H1 (cell line): Measurements from ENCODE around the gene ARHGEF6. TPM values are rescaled to one million over a fixed set of nuclear protein-coding genes. Genes with fewer than 3 reads are reported as not detected.

Experiments used
- CTCF ChIA-PET: fragments of 300-600 bp; sonication (Branson Sonifier 250); formaldehyde crosslinking; loops from one replicate; lab custom pipeline; 2021; ENCODE audit not compliant: partially characterized antibody; lab: Charles Lee
- POLR2A ChIA-PET: fragments of 300-600 bp; sonication (Branson Sonifier 250); formaldehyde crosslinking; loops from one replicate; lab custom pipeline; 2021; ENCODE audit warnings: inconsistent platforms; ENCODE audit not compliant: partially characterized antibody; lab: Charles Lee
- DNase-seq, 2 experiments: peaks; one replicate each; pipeline versions ENCODE4 v3.0.0 to v3.0.0-alpha.2; 2010 to 2022; ENCODE audit warnings: low spot score in 2 of 2, low read depth in 1 of 2, mixed read lengths in 1 of 2
- FAIRE-seq: peaks from 2 replicates; lab custom pipeline; 2011; peaks lifted over from hg19 to GRCh38; lab: Jason Lieb, UNC
- H2AFZ ChIP-seq: 2 replicates; pipeline ENCODE4 v1.8.1; 2012; ENCODE audit warnings: low read length, inconsistent platforms
- H2AK5ac ChIP-seq: 2 replicates; pipeline ENCODE4 v1.6.1; 2013; ENCODE audit warnings: low read depth, low read length
- H2BK120ac ChIP-seq: replicated peaks from 2 replicates; pipeline ENCODE3; 2013; ENCODE audit warnings: low read depth, low read length, inconsistent platforms
- H2BK12ac ChIP-seq: 2 replicates; pipeline ENCODE4 v1.6.1; 2013; ENCODE audit warnings: low read depth, low read length
- H2BK15ac ChIP-seq: 2 replicates; pipeline ENCODE4 v1.6.1; 2013; ENCODE audit warnings: low read length
- H2BK20ac ChIP-seq: 2 replicates; pipeline ENCODE4 v1.6.1; 2013; ENCODE audit warnings: low read length
- H2BK5ac ChIP-seq: 2 replicates; pipeline ENCODE4 v1.6.1; 2013; ENCODE audit warnings: low read depth, low read length
- H3K14ac ChIP-seq: 2 replicates; pipeline ENCODE4 v1.6.1; 2013; ENCODE audit warnings: inconsistent platforms; ENCODE audit not compliant: insufficient read length
- H3K18ac ChIP-seq: 2 replicates; pipeline ENCODE4 v1.6.1; 2013; ENCODE audit warnings: low read length; ENCODE audit errors: extremely low read depth
- H3K23ac ChIP-seq: 2 replicates; pipeline ENCODE4 v1.6.1; 2013; ENCODE audit warnings: inconsistent platforms; ENCODE audit not compliant: insufficient read length
- H3K23me2 ChIP-seq: 2 replicates; pipeline ENCODE4 v1.6.1; 2013; ENCODE audit warnings: low read depth, low read length
- H3K27ac ChIP-seq: 2 replicates; pipeline ENCODE4 v1.6.1; 2011; ENCODE audit warnings: low read depth, low read length, inconsistent platforms
- H3K27me3 ChIP-seq, 4 experiments: replicated peaks in 1 of 4; 1 replicate in 1 of 4; 2 replicates in 3 of 4; pipeline versions ENCODE4 v1.6.1 to v1.8.1; 2011 to 2013; ENCODE audit warnings: low read length in 3 of 4, mild to moderate bottlenecking in 3 of 4, inconsistent platforms in 2 of 4, mixed read lengths in 2 of 4, moderate library complexity in 1 of 4; ENCODE audit not compliant: control insufficient read depth in 3 of 4, insufficient read depth in 3 of 4; ENCODE audit errors: extremely low read depth in 1 of 4
- H3K36me3 ChIP-seq, 4 experiments: 2 replicates each; pipeline versions ENCODE4 v1.6.1 to v1.8.1; 2011 to 2013; ENCODE audit warnings: mild to moderate bottlenecking in 4 of 4, low read length in 3 of 4, moderate library complexity in 2 of 4, control low read depth in 1 of 4, inconsistent platforms in 1 of 4; ENCODE audit not compliant: insufficient read depth in 4 of 4, control insufficient read depth in 2 of 4
- H3K4ac ChIP-seq: replicated peaks from 2 replicates; pipeline ENCODE3; 2013; ENCODE audit warnings: low read length, low read depth, mixed read lengths, inconsistent platforms; ENCODE audit not compliant: insufficient read length
- H3K4me1 ChIP-seq, 4 experiments: replicated peaks in 1 of 4; 1 replicate in 1 of 4; 2 replicates in 3 of 4; pipeline versions ENCODE4 v1.6.1 to v1.8.1; 2011 to 2013; ENCODE audit warnings: low read length in 3 of 4, inconsistent platforms in 2 of 4, mixed read lengths in 1 of 4; ENCODE audit not compliant: insufficient read depth in 4 of 4, control insufficient read depth in 3 of 4
- H3K4me2 ChIP-seq, 2 experiments: 2 replicates each; pipeline versions ENCODE4 v1.6.1 to v1.8.1; 2011 to 2013; ENCODE audit warnings: low read depth in 2 of 2, low read length in 2 of 2, control low read depth in 1 of 2, inconsistent platforms in 1 of 2, mild to moderate bottlenecking in 1 of 2; ENCODE audit not compliant: insufficient read depth in 1 of 2
- H3K4me3 ChIP-seq, 4 experiments: fragments of 200-600, 300-600 bp in 1 of 4; sonication (generic), shearing (Covaris generic), sonication (Bioruptor Twin) in 1 of 4; 2 replicates each; pipeline versions ENCODE4 v1.5.1 to v1.8.1; 2011 to 2016; ENCODE audit warnings: low read length in 4 of 4, low read depth in 3 of 4, control low read depth in 2 of 4, inconsistent platforms in 2 of 4, mild to moderate bottlenecking in 2 of 4, mixed read lengths in 1 of 4, moderate library complexity in 1 of 4; ENCODE audit not compliant: insufficient read depth in 2 of 4; ENCODE audit errors: extremely low read depth in 1 of 4
- H3K56ac ChIP-seq: replicated peaks from 2 replicates; pipeline ENCODE3; 2013; ENCODE audit warnings: low read depth, mild to moderate bottlenecking, mixed read lengths, low read length, inconsistent platforms; ENCODE audit not compliant: insufficient read length
- H3K79me1 ChIP-seq: 2 replicates; pipeline ENCODE4 v1.6.1; 2013; ENCODE audit warnings: low read depth, low read length, control low read depth
- H3K79me2 ChIP-seq, 2 experiments: 2 replicates each; pipeline versions ENCODE4 v1.6.1 to v1.8.1; 2012 to 2013; ENCODE audit warnings: low read length in 2 of 2, mild to moderate bottlenecking in 2 of 2, inconsistent platforms in 1 of 2; ENCODE audit not compliant: insufficient read depth in 2 of 2, control insufficient read depth in 1 of 2
- H3K9ac ChIP-seq, 4 experiments: replicated peaks in 1 of 4; 1 replicate in 1 of 4; 2 replicates in 3 of 4; pipeline versions ENCODE4 v1.6.1 to v1.8.1; 2011 to 2013; ENCODE audit warnings: low read depth in 3 of 4, low read length in 3 of 4, control low read depth in 2 of 4, mild to moderate bottlenecking in 2 of 4, moderate library complexity in 2 of 4, inconsistent platforms in 1 of 4; ENCODE audit errors: extremely low read depth in 1 of 4
- H3K9me3 ChIP-seq, 2 experiments: 2 replicates each; pipeline versions ENCODE4 v1.6.1 to v1.8.1; 2012 to 2013; ENCODE audit warnings: mild to moderate bottlenecking in 2 of 2, moderate library complexity in 2 of 2, control low read depth in 1 of 2, inconsistent platforms in 1 of 2, low read depth in 1 of 2, low read length in 1 of 2, mixed read lengths in 1 of 2; ENCODE audit not compliant: insufficient read depth in 2 of 2
- H4K20me1 ChIP-seq, 2 experiments: replicated peaks in 1 of 2; 2 replicates each; pipeline versions ENCODE3 to v1.8.1; 2011 to 2013; ENCODE audit warnings: inconsistent platforms in 2 of 2, low read length in 2 of 2, mild to moderate bottlenecking in 1 of 2; ENCODE audit not compliant: insufficient read depth in 2 of 2, control insufficient read depth in 1 of 2
- H4K5ac ChIP-seq: 2 replicates; pipeline ENCODE4 v1.6.1; 2013; ENCODE audit warnings: low read length, low read depth, mixed read lengths, inconsistent platforms; ENCODE audit not compliant: insufficient read length
- H4K8ac ChIP-seq: 2 replicates; pipeline ENCODE4 v1.8.0; 2013; ENCODE audit warnings: mild to moderate bottlenecking, moderate library complexity, low read length, inconsistent platforms; ENCODE audit not compliant: insufficient read depth; ENCODE audit errors: extremely low read depth
- H4K91ac ChIP-seq: replicated peaks from 2 replicates; pipeline ENCODE3; 2013; ENCODE audit warnings: low read length, mixed read lengths, inconsistent platforms; ENCODE audit not compliant: insufficient read length
- BCL11A ChIP-seq, 2 experiments: IDR thresholded peaks; one replicate each; pipeline ENCODE4 v1.6.1; 2011; ENCODE audit warnings: low read depth in 2 of 2, low read length in 2 of 2, mild to moderate bottlenecking in 2 of 2
- CHD2 ChIP-seq: IDR thresholded peaks from 2 replicates; pipeline ENCODE4 v1.6.1; 2012; ENCODE audit warnings: low read length, improper control_type of control experiment
- CREB1 ChIP-seq: IDR thresholded peaks from 2 replicates; pipeline ENCODE4 v1.6.1; 2012; ENCODE audit warnings: inconsistent platforms
- HDAC6 ChIP-seq: IDR thresholded peaks from one replicate; pipeline ENCODE4 v1.7.1; 2012; ENCODE audit warnings: low read depth, mild to moderate bottlenecking, inconsistent platforms, low read length, moderate library complexity
- NANOG ChIP-seq: IDR thresholded peaks from 2 replicates; pipeline ENCODE4 v1.6.1; 2011; ENCODE audit warnings: low read length, low read depth, mild to moderate bottlenecking, inconsistent platforms; ENCODE audit not compliant: insufficient read depth, poor library complexity, severe bottlenecking
- SIN3A ChIP-seq, 2 experiments: IDR thresholded peaks in 1 of 2; conservative IDR thresholded peaks in 1 of 2; 2 replicates each; pipeline ENCODE4 v1.6.1; 2011 to 2012; ENCODE audit warnings: low read length in 2 of 2, improper control_type of control experiment in 1 of 2, low read depth in 1 of 2, mild to moderate bottlenecking in 1 of 2
- SP2 ChIP-seq: IDR thresholded peaks from 2 replicates; pipeline ENCODE4 v1.6.1; 2012; ENCODE audit warnings: mild to moderate bottlenecking, low read length, inconsistent platforms
- SRF ChIP-seq: IDR thresholded peaks from 2 replicates; pipeline ENCODE4 v1.6.1; 2011; ENCODE audit warnings: mild to moderate bottlenecking, low read depth, low read length, moderate library complexity
- SUZ12 ChIP-seq: fragments of 200-600 bp; sonication (generic); IDR thresholded peaks from 2 replicates; pipeline ENCODE4 v1.6.1; 2012; ENCODE audit warnings: mild to moderate bottlenecking, inconsistent platforms, low read length, moderate library complexity, mixed read lengths
- TCF12 ChIP-seq: IDR thresholded peaks from 2 replicates; pipeline ENCODE4 v1.6.1; 2011; ENCODE audit warnings: low read depth, mild to moderate bottlenecking, low read length
- WGBS, 2 experiments: shearing (Covaris generic) in 1 of 2; methylation state at CpG; one replicate each; pipeline versions ENCODE4 v1.1.6 to v1.1.7; 2013 to 2015; ENCODE audit warnings: low lambda C conversion rate in 2 of 2, mixed read lengths in 2 of 2, inconsistent platforms in 1 of 2, low coverage in 1 of 2, missing lambda C conversion rate in 1 of 2; ENCODE audit not compliant: insufficient replicate concordance in 2 of 2, insufficient coverage in 1 of 2, insufficient read length in 1 of 2; ENCODE audit errors: extremely low coverage in 1 of 2, missing lambda C conversion rate in 1 of 2; 5-methylcytosine and 5-hydroxymethylcytosine counted together
- polyA plus RNA-seq, 7 experiments: library from polyadenylated mRNA; depleted of rRNA in 3 of 7; stranded (reverse) in 5 of 7; unstranded in 2 of 7; fragments of >200 nt in 5 of 7; fragments of 200-250 nt in 2 of 7; gene quantifications; 1 replicate in 5 of 7; 2 replicates in 1 of 7; 4 replicates in 1 of 7; pipeline versions ENCODE4 v1.2.1 to v1.2.3, GENCODE V29; 2011 to 2013; ENCODE audit warnings: missing spikeins in 2 of 7, mixed read lengths in 2 of 7
- total RNA-seq: library from RNA; stranded (reverse); fragmentation: NEBNext Ultra II Directional; extraction: Animal tissue kit (Norgen Biotek cat#: 25700); gene quantifications from 2 replicates; pipeline ENCODE4 v1.2.1, GENCODE V29; 2021
- TF ChIP-seq, protein P1 (sequence below): IDR thresholded peaks from 2 replicates; pipeline ENCODE4 v1.6.1; 2011; ENCODE audit warnings: low read length, improper control_type of control experiment
- TF ChIP-seq, protein P2 (sequence below): IDR thresholded peaks from 2 replicates; pipeline ENCODE4 v1.6.1; 2012; ENCODE audit warnings: low read length, inconsistent platforms

ARHGEF6 gene
- total and polyA plus RNA-seq, 2 of the 8 experiments (the other 6 are each of a cell fraction or from before 2014, with no cell fraction given) = 3.6 to 3.7 TPM

DNA sequence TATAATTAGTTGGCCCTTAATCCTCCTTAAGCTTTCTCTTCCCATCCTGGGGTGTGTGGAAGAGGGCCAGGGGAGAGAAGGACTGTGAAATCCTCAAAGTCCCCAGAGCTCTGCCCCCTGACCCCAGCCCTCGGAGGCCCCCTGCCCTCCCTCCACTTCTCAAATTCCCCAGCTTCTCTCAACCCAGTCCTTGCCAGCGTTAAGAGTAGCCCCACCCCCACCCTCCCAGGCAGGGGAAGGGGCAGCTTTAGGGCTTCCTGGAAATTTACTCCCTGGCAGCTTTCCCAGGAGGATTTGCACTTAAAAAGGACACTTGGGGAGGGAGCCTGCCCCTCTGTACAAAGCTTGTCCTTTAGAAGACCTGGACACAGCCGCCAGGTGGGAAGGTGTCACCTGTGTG, 144.6 kb downstream of the ARHGEF6 start:
- DNase-seq (peak in 1 of 2 experiments; percentile 48), FAIRE-seq (peak; percentile 13)
- Histone ChIP-seq H2BK20ac (no peak overlapping the region), H3K79me1 (no peaks in the 10 kb centered on the region), H4K20me1 (no peaks in the 10 kb centered on the region), H3K9me3 (no peaks in the 10 kb centered on the region), H3K9ac (no peak overlapping the region), H3K4me1 (peaks cover 0 to 8% (median 4%) of the 10 kb centered on the region in 4 experiments; a peak in 5 of 7 replicates), H3K23ac (no peak overlapping the region), H3K56ac (no peak overlapping the region), H3K23me2 (no peaks in the 10 kb centered on the region), H4K91ac (no peak overlapping the region), H3K4me3 (no peak overlapping the region), H3K4ac (no peak overlapping the region), H3K14ac (no peak overlapping the region), H3K18ac (peak overlapping the region; percentile 1; the same call in 1 of the 2 replicates), H3K27ac (no peak overlapping the region), H2BK5ac (no peak overlapping the region), H4K5ac (no peak overlapping the region), H2BK120ac (peak overlapping the region; percentile 78), H4K8ac (no peak overlapping the region), H3K4me2 (peak overlapping the region; percentile 11 to 21; a peak in 3 of 4 replicates), H3K36me3 (no peaks in the 10 kb centered on the region), H3K79me2 (no peaks in the 10 kb centered on the region), H3K27me3 (no peaks in the 10 kb centered on the region), H2BK15ac (no peak overlapping the region), H2AK5ac (no peak overlapping the region), H2BK12ac (no peak overlapping the region), H2AFZ (peak overlapping the region; percentile 32; the same call in 1 of the 2 replicates)
- ChIA-PET POLR2A (no interaction called here), CTCF (interaction anchor here (1.0 kb wide), 1 partner anchor 9 kb away, joined by 3 read pairs; no protein-coding TSS in a partner anchor)
- 0% methylated on average over 1 of the region's 3 CpGs; no CpG with 5 or more reads in 1 of the 2 experiments for WGBS, 2 experiments
- TF ChIP-seq NANOG (no peak), HDAC6 (no peak), SP2 (no peak), CHD2 (no peak), SUZ12 (no peak), TCF12 (no peak), SIN3A (conservative IDR thresholded peaks at IDR 0.05 in 1 of 2, IDR thresholded peaks at IDR 0.05 in 1 of 2; ENCODE audit: low read depth in 1 of 2, low read length in 2 of 2) (no peak), BCL11A (IDR thresholded peaks at IDR 0.05; ENCODE audit: low read depth in 2 of 2, low read length in 2 of 2) (no peak), CREB1 (no peak), SRF (no peak)
- TF ChIP-seq, protein P1, sequence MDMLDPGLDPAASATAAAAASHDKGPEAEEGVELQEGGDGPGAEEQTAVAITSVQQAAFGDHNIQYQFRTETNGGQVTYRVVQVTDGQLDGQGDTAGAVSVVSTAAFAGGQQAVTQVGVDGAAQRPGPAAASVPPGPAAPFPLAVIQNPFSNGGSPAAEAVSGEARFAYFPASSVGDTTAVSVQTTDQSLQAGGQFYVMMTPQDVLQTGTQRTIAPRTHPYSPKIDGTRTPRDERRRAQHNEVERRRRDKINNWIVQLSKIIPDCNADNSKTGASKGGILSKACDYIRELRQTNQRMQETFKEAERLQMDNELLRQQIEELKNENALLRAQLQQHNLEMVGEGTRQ = no peak
- TF ChIP-seq, protein P2, sequence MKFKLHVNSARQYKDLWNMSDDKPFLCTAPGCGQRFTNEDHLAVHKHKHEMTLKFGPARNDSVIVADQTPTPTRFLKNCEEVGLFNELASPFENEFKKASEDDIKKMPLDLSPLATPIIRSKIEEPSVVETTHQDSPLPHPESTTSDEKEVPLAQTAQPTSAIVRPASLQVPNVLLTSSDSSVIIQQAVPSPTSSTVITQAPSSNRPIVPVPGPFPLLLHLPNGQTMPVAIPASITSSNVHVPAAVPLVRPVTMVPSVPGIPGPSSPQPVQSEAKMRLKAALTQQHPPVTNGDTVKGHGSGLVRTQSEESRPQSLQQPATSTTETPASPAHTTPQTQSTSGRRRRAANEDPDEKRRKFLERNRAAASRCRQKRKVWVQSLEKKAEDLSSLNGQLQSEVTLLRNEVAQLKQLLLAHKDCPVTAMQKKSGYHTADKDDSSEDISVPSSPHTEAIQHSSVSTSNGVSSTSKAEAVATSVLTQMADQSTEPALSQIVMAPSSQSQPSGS = no peak
